RWPE1 (cell line): Measurements from ENCODE around the gene NECTIN1.

ENCODE experiments used
- CTCF ChIA-PET: fragments of 350-600 bp; sonication (Branson Sonifier 250); formaldehyde crosslinking; extraction: SDS; loops from one replicate; lab custom pipeline; 2021; lab: Yijun Ruan, JAX
- POLR2A ChIA-PET: fragments of 400-600 bp; formaldehyde crosslinking; extraction: SDS; loops from one replicate; lab custom pipeline; 2020; ENCODE audit warnings: antibody characterized with exemption; ENCODE audit not compliant: low non-redundant PET; lab: Yijun Ruan, JAX
- DNase-seq: peaks from one replicate; pipeline ENCODE4 v3.0.0; 2012; ENCODE audit warnings: low spot score
- H3K27ac ChIP-seq: fragments of 450-650 bp; 2 replicates; pipeline ENCODE4 v1.5.1; 2017
- CTCF ChIP-seq: fragments of 450-650 bp; conservative IDR thresholded peaks from 2 replicates; pipeline ENCODE4 v1.5.1; 2017; ENCODE audit warnings: low read depth, mild to moderate bottlenecking

The NECTIN1 gene

GRCh38 chr11:119671051-119671450 is 57.9 kb downstream of the NECTIN1 start:
- ChIA-PET CTCF (interaction anchor here (1.0 kb wide), 1 partner anchor 51 kb away, joined by 3 read pairs; no protein-coding TSS in a partner anchor), POLR2A (no interaction called here)
- peak overlapping the region; percentile 85 for H3K27ac ChIP-seq
- no peak for TF ChIP-seq CTCF
- no peak for DNase-seq

GRCh38 chr11:119669487-119669886 is 59.5 kb downstream of the NECTIN1 start:
- H3K27ac ChIP-seq: peak overlapping the region; percentile 50
- POLR2A ChIA-PET: no interaction called here
- CTCF ChIA-PET: interaction anchor here (0.6 kb wide), 1 partner anchor 1316 kb away, joined by 5 read pairs; no protein-coding TSS in a partner anchor
- DNase-seq: no peak
- no peak for TF ChIP-seq CTCF

- DNase-seq: no peak
- ChIA-PET POLR2A (no interaction called here), CTCF (interaction anchor here (0.6 kb wide), 2 partner anchors 63 to 1317 kb away, joined by 3 to 5 read pairs; no protein-coding TSS in a partner anchor)
- no peak for TF ChIP-seq CTCF
- peak overlapping the region; percentile 50 for H3K27ac ChIP-seq
These were observed 60.3 kb downstream of the NECTIN1 start for GRCh38 chr11:119668676-119669075.

- peak overlapping the region; percentile 80 for H3K27ac ChIP-seq
- ChIA-PET POLR2A (no interaction called here), CTCF (interaction anchor here (0.5 to 3.6 kb wide), 6 partner anchors 60 to 932 kb away, joined by 3 to 26 read pairs (median 3); partner anchors contain the start of gene NECTIN1)
- peak; percentile 88 for TF ChIP-seq CTCF
- peak; percentile 73 for DNase-seq
These were observed 62.4 kb downstream of the NECTIN1 start for GRCh38 chr11:119666463-119667131.

GRCh38 chr11:119666061-119666460 is 62.9 kb downstream of the NECTIN1 start:
- ChIA-PET POLR2A (no interaction called here), CTCF (interaction anchor here (0.7 to 3.6 kb wide), 6 partner anchors 63 to 846 kb away, joined by 3 to 26 read pairs (median 4); partner anchors contain the start of gene NECTIN1)
- H3K27ac ChIP-seq: peak overlapping the region; percentile 80
- DNase-seq: no peak
- no peak for TF ChIP-seq CTCF

GRCh38 chr11:119664701-119665420 is 64.1 kb downstream of the NECTIN1 start:
- POLR2A ChIA-PET: interaction anchor here (0.6 kb wide), 1 partner anchor 37 kb away, joined by 3 read pairs; no protein-coding TSS in a partner anchor

More at GRCh38 chr11:119664701-119665420, 64.1 kb downstream of the NECTIN1 start:
- peak overlapping the region; percentile 80 for H3K27ac ChIP-seq
- TF ChIP-seq CTCF: no peak
- CTCF ChIA-PET: interaction anchor here (0.6 to 3.6 kb wide), 3 partner anchors 64 to 444 kb away, joined by 5 to 26 read pairs (median 5); partner anchors contain the start of gene NECTIN1
- no peak for DNase-seq
